Caco-2 (cell line): ENCODE data around the gene UBE2B. TPM values are rescaled to one million over a fixed set of nuclear protein-coding genes. Genes with fewer than 3 reads are reported as not detected.
A peak's percentile ranks its signal among the peaks of the same experiment; 100 is the strongest.

Experiments
- BruUV-seq: library from RNA; stranded (reverse); fragments of 400-500 nt; replicated peaks from 2 replicates; lab custom pipeline; 2021; lab: Mats Ljungman, UMichigan
- CTCF ChIA-PET: fragments of 300-600 bp; sonication (Branson Sonifier 250); formaldehyde crosslinking; loops from one replicate; lab custom pipeline; 2022; ENCODE audit warnings: antibody characterized with exemption; lab: Charles Lee
- POLR2A ChIA-PET: fragments of 300-600 bp; sonication (Branson Sonifier 250); formaldehyde crosslinking; loops from one replicate; lab custom pipeline; 2022; ENCODE audit warnings: antibody characterized with exemption; lab: Charles Lee
- DNase-seq, 2 experiments: peaks; one replicate each; pipeline versions ENCODE4 v3.0.0 to v3.0.0-alpha.2; 2020 to 2022
- H3K27me3 ChIP-seq: replicated peaks from 2 replicates; pipeline ENCODE4 v1.6.0; 2011; ENCODE audit warnings: low read length; ENCODE audit not compliant: control insufficient read depth, insufficient read depth
- H3K36me3 ChIP-seq: 2 replicates; pipeline ENCODE4 v1.5.1; 2011; ENCODE audit warnings: low read length; ENCODE audit not compliant: control insufficient read depth, insufficient read depth
- H3K4me1 ChIP-seq: fragments of 250-450 bp; sonication (Bioruptor Pico); 2 replicates; pipeline ENCODE4 v1.5.1; 2020; ENCODE audit warnings: mild to moderate bottlenecking
- H3K4me3 ChIP-seq: 2 replicates; pipeline ENCODE4 v1.5.1; 2011; ENCODE audit warnings: low read depth, mild to moderate bottlenecking, control low read depth, low read length
- H3K9me3 ChIP-seq: fragments of 250-450 bp; sonication (Bioruptor Pico); 2 replicates; pipeline ENCODE4 v1.5.1; 2020; ENCODE audit warnings: mild to moderate bottlenecking, moderate library complexity
- H3K27ac Mint-ChIP-seq: one replicate; pipeline ENCODE4 v1.8.0; 2022; ENCODE audit warnings: mixed read lengths; ENCODE audit not compliant: unreplicated experiment
- H3K27me3 Mint-ChIP-seq: one replicate; pipeline ENCODE4 v1.8.0; 2022; ENCODE audit warnings: mixed read lengths; ENCODE audit not compliant: insufficient read depth, unreplicated experiment
- H3K36me3 Mint-ChIP-seq: one replicate; pipeline ENCODE4 v1.8.0; 2022; ENCODE audit warnings: mild to moderate bottlenecking, mixed read lengths; ENCODE audit not compliant: insufficient read depth, unreplicated experiment
- H3K4me1 Mint-ChIP-seq: one replicate; pipeline ENCODE4 v1.8.0; 2022; ENCODE audit warnings: low read depth, mixed read lengths; ENCODE audit not compliant: unreplicated experiment
- H3K4me3 Mint-ChIP-seq: one replicate; pipeline ENCODE4 v1.8.0; 2022; ENCODE audit warnings: mild to moderate bottlenecking, moderate library complexity, mixed read lengths; ENCODE audit not compliant: unreplicated experiment
- H3K9me3 Mint-ChIP-seq: one replicate; pipeline ENCODE4 v1.8.0; 2022; ENCODE audit warnings: mixed read lengths; ENCODE audit not compliant: unreplicated experiment
- CTCF ChIP-seq, 2 experiments: fragments of 200-600 bp in 1 of 2; IDR thresholded peaks; 1 replicate in 1 of 2; 2 replicates in 1 of 2; pipeline versions ENCODE4 v1.5.1 to v1.8.0; 2011 to 2022; ENCODE audit warnings: antibody characterized with exemption in 1 of 2, control low read depth in 1 of 2, inconsistent platforms in 1 of 2, low read depth in 1 of 2, low read length in 1 of 2, mild to moderate bottlenecking in 1 of 2, moderate library complexity in 1 of 2; ENCODE audit not compliant: insufficient read depth in 1 of 2, severe bottlenecking in 1 of 2, unreplicated experiment in 1 of 2
- intact Hi-C: fragments of 100-400 bp; cut with micrococcal nuclease; formaldehyde crosslinking; loops from one replicate; pipeline ENCODE4 v1.10.0; 2022; ENCODE audit not compliant: unreplicated experiment
- total RNA-seq: library from RNA; stranded (reverse); gene quantifications from 2 replicates; pipeline ENCODE4 v1.2.3, GENCODE V29; 2022

Gene UBE2B
- total RNA-seq, 1 experiment from 2014 or later, result 78.9 TPM

GRCh38 chr5:134435560-134435959, 64.2 kb downstream of the UBE2B start:
- no peak for DNase-seq
- no TSS peak for BruUV-seq
- no peaks in the 10 kb centered on the region for H3K9me3 ChIP-seq
- no peak for TF ChIP-seq CTCF (IDR thresholded peaks at IDR 0.05; ENCODE audit: insufficient read depth in 1 of 2, low read depth in 1 of 2, low read length in 1 of 2, severe bottlenecking in 1 of 2, unreplicated experiment in 1 of 2)
- peaks cover 45% of the 10 kb centered on the region for H3K4me1 Mint-ChIP-seq
- POLR2A ChIA-PET, result interaction anchor here (1.2 to 1.9 kb wide), 2 partner anchors 8 to 12 kb away, joined by 5 to 9 read pairs; no protein-coding TSS in a partner anchor
- no peaks in the 10 kb centered on the region for H3K9me3 Mint-ChIP-seq
- no peaks in the 10 kb centered on the region for H3K27me3 Mint-ChIP-seq
- intact Hi-C loops, result no loop called here
- no peak overlapping the region for H3K4me3 Mint-ChIP-seq
- CTCF ChIA-PET, result interaction anchor here (0.7 kb wide), 1 partner anchor 285 kb away, joined by 4 read pairs; no protein-coding TSS in a partner anchor
- H3K36me3 ChIP-seq, result no peaks in the 10 kb centered on the region
- H3K27ac Mint-ChIP-seq, result peak overlapping the region; percentile 82
- peaks cover 7% of the 10 kb centered on the region for H3K36me3 Mint-ChIP-seq
- H3K4me3 ChIP-seq, result no peak overlapping the region
- no peaks in the 10 kb centered on the region for H3K27me3 ChIP-seq
- peaks cover 47% of the 10 kb centered on the region for H3K4me1 ChIP-seq

- TF ChIP-seq CTCF (IDR thresholded peaks at IDR 0.05; ENCODE audit: insufficient read depth in 1 of 2, low read depth in 1 of 2, low read length in 1 of 2, severe bottlenecking in 1 of 2, unreplicated experiment in 1 of 2), result no peak
- Histone ChIP-seq H3K9me3 (no peaks in the 10 kb centered on the region), H3K4me1 (peaks cover 47% of the 10 kb centered on the region), H3K27me3 (no peaks in the 10 kb centered on the region), H3K36me3 (no peaks in the 10 kb centered on the region), H3K4me3 (peak overlapping the region; percentile 19)
- peaks cover 54% of the 10 kb centered on the region for H3K4me1 Mint-ChIP-seq
- H3K4me3 Mint-ChIP-seq, result peak overlapping the region; percentile 55
- H3K27me3 Mint-ChIP-seq, result no peaks in the 10 kb centered on the region
- peaks cover 10% of the 10 kb centered on the region for H3K36me3 Mint-ChIP-seq
- intact Hi-C loops, result loop anchor here (1.0 kb wide), 4 partner anchors 20 to 90 kb away; no protein-coding TSS in a partner anchor
- peak overlapping the region; percentile 82 for H3K27ac Mint-ChIP-seq
- CTCF ChIA-PET, result interaction anchor here (0.8 to 2.2 kb wide), 6 partner anchors 10 to 90 kb away, joined by 3 to 19 read pairs (median 5); partner anchors contain the start of gene CDKN2AIPNL
- H3K9me3 Mint-ChIP-seq, result no peaks in the 10 kb centered on the region
- POLR2A ChIA-PET, result interaction anchor here (0.8 to 1.9 kb wide), 9 partner anchors 9 to 88 kb away, joined by 3 to 19 read pairs (median 5); partner anchors contain the start of gene CDKN2AIPNL
- BruUV-seq, result no TSS peak
- peak; percentile 84 to 86 for DNase-seq
These were observed 65.4 kb downstream of the UBE2B start for GRCh38 chr5:134436523-134437339.

GRCh38 chr5:134437340-134437846, 66.0 kb downstream of the UBE2B start:
- H3K4me3 ChIP-seq, result no peak overlapping the region
- TF ChIP-seq CTCF (IDR thresholded peaks at IDR 0.05; ENCODE audit: insufficient read depth in 1 of 2, low read depth in 1 of 2, low read length in 1 of 2, severe bottlenecking in 1 of 2, unreplicated experiment in 1 of 2), result no peak
- no peaks in the 10 kb centered on the region for H3K27me3 ChIP-seq
- POLR2A ChIA-PET, result interaction anchor here (0.8 to 1.9 kb wide), 7 partner anchors 10 to 88 kb away, joined by 3 to 19 read pairs (median 8); partner anchors contain the start of gene CDKN2AIPNL
- peak overlapping the region; percentile 55 for H3K4me3 Mint-ChIP-seq
- CTCF ChIA-PET, result interaction anchor here (0.8 to 2.2 kb wide), 5 partner anchors 10 to 74 kb away, joined by 3 to 19 read pairs (median 5); partner anchors contain the start of gene CDKN2AIPNL
- no peaks in the 10 kb centered on the region for H3K9me3 ChIP-seq
- DNase-seq, result peak in 1 of 2 experiments; percentile 52
- no peaks in the 10 kb centered on the region for H3K9me3 Mint-ChIP-seq
- TSS peak; percentile 99 for BruUV-seq
- H3K4me1 ChIP-seq, result peaks cover 47% of the 10 kb centered on the region
- intact Hi-C loops, result loop anchor here (1.0 kb wide), 4 partner anchors 21 to 89 kb away; no protein-coding TSS in a partner anchor
- H3K36me3 ChIP-seq, result no peaks in the 10 kb centered on the region
- peaks cover 13% of the 10 kb centered on the region for H3K36me3 Mint-ChIP-seq
- no peaks in the 10 kb centered on the region for H3K27me3 Mint-ChIP-seq
- peaks cover 54% of the 10 kb centered on the region for H3K4me1 Mint-ChIP-seq
- H3K27ac Mint-ChIP-seq, result peak overlapping the region; percentile 82
